Common myeloid progenitor, CD34-positive (primary cell): ENCODE measurements around the gene SARDH.

Experiments used
- CTCF ChIA-PET: fragments of 350-600 bp; sonication (Branson Sonifier 250); formaldehyde crosslinking; loops from one replicate; lab custom pipeline; 2021; ENCODE audit warnings: antibody characterized with exemption; lab: Charles Lee
- POLR2A ChIA-PET: fragments of 350-600 bp; sonication (Branson Sonifier 250); formaldehyde crosslinking; loops from one replicate; lab custom pipeline; 2021; ENCODE audit warnings: antibody characterized with exemption; lab: Charles Lee
- DNase-seq, 3 donors: peaks; one replicate each; pipeline versions ENCODE4 v3.0.0 to v3.0.0-alpha.2; 2013
- H3K27ac ChIP-seq, 2 experiments: 1 replicate in 1 of 2; 2 replicates in 1 of 2; pipeline ENCODE4 v1.7.0; 2013; ENCODE audit warnings: inconsistent platforms in 2 of 2, low read length in 2 of 2, mild to moderate bottlenecking in 2 of 2, low read depth in 1 of 2, moderate library complexity in 1 of 2; ENCODE audit not compliant: severe bottlenecking in 2 of 2, insufficient read depth in 1 of 2, poor library complexity in 1 of 2
- H3K27me3 ChIP-seq, 5 experiments: replicated peaks in 2 of 5; 1 replicate in 3 of 5; 2 replicates in 2 of 5; pipeline versions ENCODE4 v1.6.1 to v1.7.0; 2013; ENCODE audit warnings: low read length in 4 of 5, mild to moderate bottlenecking in 2 of 5, moderate library complexity in 2 of 5, inconsistent platforms in 1 of 5; ENCODE audit not compliant: insufficient read depth in 5 of 5, control insufficient read depth in 4 of 5
- H3K36me3 ChIP-seq, 4 experiments: 1 replicate in 2 of 4; 2 replicates in 2 of 4; pipeline versions ENCODE4 v1.6.1 to v1.7.0; 2013; ENCODE audit warnings: low read length in 3 of 4, control low read depth in 1 of 4, mild to moderate bottlenecking in 1 of 4; ENCODE audit not compliant: control insufficient read depth in 4 of 4, insufficient read depth in 4 of 4
- H3K4me1 ChIP-seq, 4 experiments: 1 replicate in 3 of 4; 2 replicates in 1 of 4; pipeline versions ENCODE4 v1.6.1 to v1.7.1; 2013; ENCODE audit warnings: low read length in 3 of 4, mild to moderate bottlenecking in 3 of 4, control low read depth in 1 of 4, inconsistent platforms in 1 of 4, moderate library complexity in 1 of 4; ENCODE audit not compliant: control insufficient read depth in 4 of 4, insufficient read depth in 4 of 4; ENCODE audit errors: control extremely low read depth in 1 of 4
- H3K4me3 ChIP-seq, 7 experiments: 1 replicate in 4 of 7; 2 replicates in 3 of 7; pipeline versions ENCODE4 v1.5.1 to v1.7.0; 2013; ENCODE audit warnings: mild to moderate bottlenecking in 7 of 7, low read length in 6 of 7, moderate library complexity in 6 of 7, inconsistent platforms in 2 of 7, low read depth in 2 of 7, control low read depth in 1 of 7; ENCODE audit not compliant: insufficient read depth in 4 of 7, control insufficient read depth in 1 of 7; ENCODE audit errors: extremely low read depth in 1 of 7
- H3K9me3 ChIP-seq, 5 experiments: 1 replicate in 4 of 5; 2 replicates in 1 of 5; pipeline versions ENCODE4 v1.6.1 to v1.7.1; 2013; ENCODE audit warnings: low read length in 4 of 5, mild to moderate bottlenecking in 2 of 5, inconsistent platforms in 1 of 5, low read depth in 1 of 5, moderate library complexity in 1 of 5; ENCODE audit not compliant: control insufficient read depth in 4 of 5, insufficient read depth in 2 of 5; ENCODE audit errors: control extremely low read depth in 1 of 5
- WGBS: methylation state at CpG from one replicate; pipeline ENCODE4 v1.1.5; 2013; ENCODE audit not compliant: insufficient coverage; 5-methylcytosine and 5-hydroxymethylcytosine counted together

SARDH gene

DNA sequence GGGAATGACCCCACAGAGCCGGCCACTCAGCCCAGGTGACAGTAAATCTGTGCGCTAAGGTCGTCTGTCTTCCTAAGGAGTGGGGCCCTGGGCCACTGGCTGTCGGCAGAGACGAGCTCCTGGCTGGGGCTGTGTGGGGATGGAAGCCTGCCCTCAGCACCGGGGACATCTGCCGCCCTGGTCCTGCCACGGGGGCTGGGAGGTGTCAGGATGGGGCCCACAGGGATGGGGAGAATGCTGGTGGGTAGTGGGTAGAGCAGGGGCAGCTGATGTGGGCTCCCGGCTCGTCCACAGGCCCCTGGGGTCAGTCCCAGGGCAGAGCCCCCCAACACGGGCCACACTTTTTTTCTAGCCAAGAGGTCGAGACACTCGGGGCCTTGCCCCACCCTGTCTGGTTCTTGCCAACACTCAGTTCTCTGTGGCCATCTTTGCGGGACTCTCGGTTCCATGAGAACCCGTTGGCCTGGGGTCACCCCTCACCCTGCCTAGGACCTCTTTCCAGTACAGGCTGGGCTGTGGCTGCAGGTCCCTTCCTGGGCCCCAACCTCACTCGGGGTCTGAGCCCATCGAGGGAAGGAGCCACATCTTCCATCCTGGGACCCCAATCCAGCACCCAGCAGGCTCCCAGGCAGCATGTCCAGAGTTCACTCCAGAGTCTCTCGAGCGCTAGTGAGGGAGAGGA lies 57.0 kb downstream of the SARDH start:
- H3K9me3 ChIP-seq, result no peaks in the 10 kb centered on the region
- DNase-seq, result no peak
- H3K4me3 ChIP-seq, result no peak overlapping the region
- 93% methylated on average over 17 of the region's 20 CpGs for WGBS
- no peaks in the 10 kb centered on the region for H3K36me3 ChIP-seq
- H3K4me1 ChIP-seq, result peaks cover 0 to 5% (median 0%) of the 10 kb centered on the region in 4 experiments
- H3K27ac ChIP-seq, result no peak overlapping the region
- ChIA-PET CTCF (interaction anchor here (1.2 kb wide), 1 partner anchor 20 kb away, joined by 4 read pairs; no protein-coding TSS in a partner anchor), POLR2A (no interaction called here)
- H3K27me3 ChIP-seq, result no peaks in the 10 kb centered on the region

GRCh38 chr9:133680250-133680975 lies 57.7 kb downstream of the SARDH start:
- no peaks in the 10 kb centered on the region for H3K36me3 ChIP-seq
- DNase-seq, result no peak
- peaks cover 0 to 5% (median 0%) of the 10 kb centered on the region in 4 experiments for H3K4me1 ChIP-seq
- no peak overlapping the region for H3K4me3 ChIP-seq
- H3K27me3 ChIP-seq, result no peaks in the 10 kb centered on the region
- no peaks in the 10 kb centered on the region for H3K9me3 ChIP-seq
- CTCF ChIA-PET, result interaction anchor here (1.2 kb wide), 1 partner anchor 21 kb away, joined by 4 read pairs; no protein-coding TSS in a partner anchor
- WGBS, result 93% methylated on average over 21 of the region's 21 CpGs
- POLR2A ChIA-PET, result no interaction called here
- H3K27ac ChIP-seq, result no peak overlapping the region

DNA sequence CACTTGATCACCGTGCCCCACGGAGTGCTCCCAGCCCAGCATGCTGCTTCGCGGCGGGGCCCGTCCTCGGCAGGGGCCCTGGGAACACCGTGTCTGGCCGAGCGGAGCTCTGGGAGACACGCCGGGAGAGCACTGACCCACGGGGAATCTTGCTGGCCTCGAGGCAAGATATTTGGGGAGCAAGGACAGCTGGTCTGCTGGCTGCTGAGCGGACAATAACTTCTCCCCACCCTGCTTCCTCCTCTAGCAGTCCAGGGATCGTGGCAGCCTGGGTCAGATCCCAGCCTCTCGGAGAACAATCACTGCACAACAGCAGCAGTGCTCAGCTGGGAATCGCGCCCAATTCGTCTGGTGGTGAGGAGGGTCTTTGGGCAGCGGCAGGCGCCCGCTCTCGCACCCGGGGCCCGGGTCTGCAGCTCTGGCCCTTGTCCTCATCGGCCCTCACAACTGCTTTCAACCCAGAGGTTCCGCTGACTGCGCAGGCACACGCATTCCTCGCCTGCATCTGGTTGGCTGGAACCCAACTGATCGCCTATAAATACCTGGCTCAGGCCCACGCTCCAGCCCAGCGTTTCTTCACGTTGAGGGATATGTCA lies 58.6 kb downstream of the SARDH start:
- Histone ChIP-seq H3K4me3 (no peak overlapping the region), H3K4me1 (peaks cover 0 to 5% (median 0%) of the 10 kb centered on the region in 4 experiments), H3K9me3 (no peaks in the 10 kb centered on the region), H3K36me3 (no peaks in the 10 kb centered on the region), H3K27ac (no peak overlapping the region), H3K27me3 (no peaks in the 10 kb centered on the region)
- WGBS, result 94% methylated on average over 24 of the region's 35 CpGs
- ChIA-PET CTCF (interaction anchor here (0.7 to 1.2 kb wide), 3 partner anchors 12 to 45 kb away, joined by 3 to 5 read pairs (median 3); no protein-coding TSS in a partner anchor), POLR2A (no interaction called here)
- DNase-seq, result no peak

- 85% methylated on average over 15 of the region's 15 CpGs for WGBS
- H3K9me3 ChIP-seq, result no peaks in the 10 kb centered on the region
- POLR2A ChIA-PET, result no interaction called here
- no peak overlapping the region for H3K27ac ChIP-seq
- peak in 1 of 3 donors; percentile 36 for DNase-seq
- no peaks in the 10 kb centered on the region for H3K36me3 ChIP-seq
- no peak overlapping the region for H3K4me3 ChIP-seq
- peaks cover 0 to 5% (median 0%) of the 10 kb centered on the region in 4 experiments for H3K4me1 ChIP-seq
- no peaks in the 10 kb centered on the region for H3K27me3 ChIP-seq
- CTCF ChIA-PET, result interaction anchor here (0.7 to 1.2 kb wide), 3 partner anchors 13 to 45 kb away, joined by 3 to 5 read pairs (median 3); no protein-coding TSS in a partner anchor
These were observed 59.1 kb downstream of the SARDH start for GRCh38 chr9:133679056-133679455.

- Histone ChIP-seq H3K27me3 (no peaks in the 10 kb centered on the region), H3K27ac (no peak overlapping the region), H3K4me3 (no peak overlapping the region), H3K9me3 (no peaks in the 10 kb centered on the region), H3K36me3 (no peaks in the 10 kb centered on the region), H3K4me1 (peaks cover 0 to 5% (median 0%) of the 10 kb centered on the region in 4 experiments)
- CTCF ChIA-PET, result no interaction called here
- POLR2A ChIA-PET, result no interaction called here
- DNase-seq, result peak; percentile 44 to 81 (median 69)
- 87% methylated on average over 11 of the region's 17 CpGs for WGBS
These were observed 60.8 kb downstream of the SARDH start for GRCh38 chr9:133677126-133678010.

- no peak overlapping the region for H3K27ac ChIP-seq
- no peak overlapping the region for H3K4me3 ChIP-seq
- H3K27me3 ChIP-seq, result no peaks in the 10 kb centered on the region
- ChIA-PET CTCF (no interaction called here), POLR2A (no interaction called here)
- H3K9me3 ChIP-seq, result no peaks in the 10 kb centered on the region
- no peaks in the 10 kb centered on the region for H3K36me3 ChIP-seq
- 89% methylated on average over 10 of the region's 10 CpGs for WGBS
- H3K4me1 ChIP-seq, result peaks cover 0 to 5% (median 0%) of the 10 kb centered on the region in 4 experiments
- DNase-seq, result no peak
These were observed 61.7 kb downstream of the SARDH start for GRCh38 chr9:133676450-133676849.
